Caki2 (cell line): ENCODE measurements around the gene EXD3. TPM values are rescaled to one million over a fixed set of nuclear protein-coding genes. Genes with fewer than 3 reads are reported as not detected.
A peak's percentile ranks its signal among the peaks of the same experiment; 100 is the strongest.

Experiments used
- DNase-seq: peaks from one replicate; pipeline ENCODE4 v3.0.0-alpha.2; 2015; ENCODE audit warnings: low read depth
- in situ Hi-C: cut with HindIII; loops from 2 replicates; pipeline ENCODE4 v1.10.0; 2016; ENCODE audit warnings: low sequenced_read_pairs, low pct_unique_long_range_greater_than_20kb, mixed read lengths
- total RNA-seq: library from RNA; depleted of rRNA; stranded (reverse); fragments of >200 nt; shearing (Covaris generic); gene quantifications from 2 replicates; pipeline ENCODE4 v1.2.3, GENCODE V29; 2014; ENCODE audit warnings: low replicate concordance

Gene EXD3
- total RNA-seq, 1 experiment from 2014 or later: 5.3 TPM

DNA sequence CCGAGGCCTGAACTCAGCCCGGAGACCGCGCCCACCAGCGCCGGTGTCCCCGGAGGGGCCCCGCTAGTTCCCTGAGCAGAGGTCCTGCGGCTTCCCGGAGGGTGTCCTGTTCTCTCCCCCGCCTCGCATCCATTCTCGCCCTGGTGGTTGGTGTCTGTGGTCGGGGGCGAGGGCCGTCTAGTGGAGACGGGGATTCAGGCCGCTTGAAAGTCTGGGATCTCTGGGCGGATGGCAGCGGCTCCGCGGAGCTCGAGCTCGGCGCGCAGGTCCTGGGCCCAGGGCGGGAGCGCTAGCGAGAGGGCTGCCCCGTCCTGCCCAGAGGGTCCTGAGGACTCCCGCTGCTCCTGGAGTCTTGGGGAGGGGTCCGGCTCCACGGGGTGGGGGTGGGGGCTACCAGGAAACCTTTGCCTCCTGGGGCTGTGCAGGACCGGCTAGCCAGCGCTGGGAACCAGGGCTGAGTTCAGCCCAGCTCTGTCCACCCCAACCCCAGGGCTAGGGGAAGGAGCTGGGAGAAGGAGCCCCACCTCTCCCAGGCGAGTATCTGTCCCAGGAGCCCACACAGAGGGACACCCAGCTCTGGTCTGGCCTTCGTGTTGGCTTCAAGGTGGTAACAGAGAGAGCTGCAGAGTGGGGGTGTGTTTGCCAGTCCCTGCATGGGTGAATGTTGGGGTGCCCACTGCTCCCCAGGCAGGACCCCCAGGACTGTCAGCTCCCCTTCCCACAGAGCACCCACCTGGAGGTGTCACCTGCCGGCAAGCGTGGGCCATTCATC is 141.4 kb downstream of the EXD3 start:
- DNase-seq: no peak
- in situ Hi-C loops: no loop called here

DNA sequence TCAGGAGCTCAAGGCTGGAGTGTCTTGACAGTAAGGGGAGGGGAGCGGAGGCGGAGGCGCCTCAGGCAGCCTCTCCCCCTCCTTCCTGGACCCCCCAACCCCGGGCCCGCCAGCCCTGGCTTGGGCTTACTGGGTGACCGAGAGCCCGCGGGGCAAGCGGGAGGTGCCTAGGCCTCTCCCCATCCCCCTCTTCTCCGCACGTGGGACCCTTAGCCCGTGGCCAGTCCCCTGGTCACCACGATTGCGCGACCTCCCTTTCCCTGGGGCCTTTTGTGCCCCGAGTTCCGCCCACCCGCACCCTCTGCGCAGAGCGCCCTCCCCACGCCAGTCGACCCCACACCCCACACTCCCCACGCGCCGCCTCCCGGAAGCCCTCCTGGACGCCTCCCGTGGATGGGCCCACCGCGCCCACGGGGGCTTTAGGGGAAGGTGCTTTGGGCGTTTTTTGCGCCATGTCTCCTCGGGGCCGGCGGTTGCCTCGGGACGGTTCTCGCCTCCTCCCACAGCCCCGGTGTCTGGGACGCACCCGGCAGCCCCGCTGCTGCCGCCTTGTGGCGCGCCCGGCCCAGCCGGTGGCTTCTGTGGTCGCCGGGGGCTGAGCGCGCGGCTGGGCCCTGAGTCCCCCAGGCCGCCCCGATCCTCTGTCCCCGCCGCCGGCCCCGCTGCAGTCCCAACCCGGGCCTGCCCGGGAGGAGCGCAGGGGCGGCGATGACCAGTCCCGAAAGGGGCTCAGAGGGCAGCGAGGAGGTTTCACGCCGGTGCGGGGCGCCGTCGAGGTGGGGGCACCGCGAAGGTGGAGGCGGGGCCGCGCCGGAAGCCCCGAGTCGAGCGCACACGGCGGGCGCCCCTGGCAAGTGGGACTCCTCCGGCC is 142.3 kb downstream of the EXD3 start:
- no peak for DNase-seq
- in situ Hi-C loops: no loop called here

DNA sequence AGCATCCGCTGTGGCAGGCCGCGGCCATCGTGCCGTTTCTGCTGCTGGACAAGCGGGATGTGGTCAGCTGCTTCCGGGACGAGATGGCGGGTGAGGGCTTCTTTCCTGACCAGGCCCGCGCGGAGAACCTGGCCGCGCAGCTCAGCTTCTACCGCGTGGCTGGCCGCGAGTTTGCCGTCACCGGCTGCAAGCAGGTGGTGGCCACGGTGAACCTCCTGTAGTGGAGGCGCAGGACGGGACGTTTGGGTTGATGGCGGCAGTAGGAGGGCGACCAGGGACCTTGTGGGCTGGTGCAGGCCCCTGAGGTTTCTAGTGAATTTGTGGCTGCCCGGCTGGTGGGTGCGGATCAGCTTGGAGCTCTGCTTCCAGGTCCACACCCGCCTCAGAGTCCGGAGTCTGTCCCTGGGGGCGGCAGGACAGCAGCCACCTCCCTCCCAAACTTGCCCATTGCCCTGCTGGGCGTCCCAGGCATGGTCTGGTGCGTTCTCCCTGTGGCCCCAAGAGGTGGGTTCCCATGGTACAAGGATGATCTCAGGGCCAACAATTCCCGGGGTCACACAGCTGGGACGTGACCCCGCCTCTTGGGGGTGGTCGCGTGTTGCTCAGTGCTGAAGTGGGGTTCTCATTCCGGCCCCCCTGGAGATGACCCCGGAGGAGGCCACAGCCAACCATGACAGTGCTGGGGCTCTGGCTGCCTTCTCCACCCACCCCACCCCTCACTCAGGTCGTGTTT is 143.1 kb downstream of the EXD3 start:
- in situ Hi-C loops: no loop called here
- DNase-seq: no peak

DNA sequence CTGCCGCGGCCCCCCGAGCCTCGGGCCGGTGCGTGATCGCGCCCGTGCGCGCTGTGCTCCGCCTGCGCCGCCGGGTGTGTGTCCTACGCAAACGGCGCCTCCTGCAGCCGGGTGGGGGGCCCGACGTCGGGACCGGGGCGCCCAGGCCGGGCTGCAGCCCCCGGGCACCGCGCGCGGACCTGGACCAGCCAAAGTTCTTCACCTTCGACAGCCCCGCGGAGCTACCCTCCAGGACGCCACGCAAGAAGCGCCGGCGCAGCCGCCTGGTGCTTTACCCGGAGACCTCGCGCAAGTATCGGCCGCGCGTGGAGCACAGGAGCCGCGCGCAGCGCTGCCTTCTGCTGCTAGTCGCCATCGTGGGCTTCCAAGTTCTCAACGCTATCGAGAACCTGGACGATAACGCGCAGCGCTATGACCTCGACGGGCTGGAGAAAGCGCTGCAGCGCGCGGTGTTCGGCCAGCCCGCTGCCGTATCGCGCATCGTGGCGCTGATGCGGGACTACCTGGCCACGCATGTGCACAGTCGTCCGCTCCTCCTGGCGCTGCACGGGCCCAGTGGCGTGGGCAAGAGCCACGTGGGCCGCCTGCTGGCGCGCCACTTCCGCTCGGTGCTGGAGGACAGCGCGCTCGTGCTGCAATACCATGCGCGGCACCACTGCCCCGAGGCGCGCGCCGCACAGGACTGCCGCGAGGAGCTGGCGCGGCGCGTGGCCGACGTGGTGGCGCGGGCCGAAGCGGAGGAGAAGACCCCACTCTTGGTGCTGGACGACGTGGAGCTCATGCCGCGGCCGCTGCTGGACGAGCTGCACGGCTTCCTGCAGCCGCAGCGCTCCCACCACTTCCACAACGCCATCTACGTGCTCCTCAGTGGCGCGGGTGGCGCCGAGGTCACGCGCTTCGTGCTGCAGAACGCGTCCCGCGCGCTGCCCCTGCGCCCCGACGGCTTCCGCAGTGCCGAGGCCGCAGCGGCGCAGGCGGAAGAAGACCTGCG is 143.9 kb downstream of the EXD3 start:
- no peak for DNase-seq
- in situ Hi-C loops: no loop called here

DNA sequence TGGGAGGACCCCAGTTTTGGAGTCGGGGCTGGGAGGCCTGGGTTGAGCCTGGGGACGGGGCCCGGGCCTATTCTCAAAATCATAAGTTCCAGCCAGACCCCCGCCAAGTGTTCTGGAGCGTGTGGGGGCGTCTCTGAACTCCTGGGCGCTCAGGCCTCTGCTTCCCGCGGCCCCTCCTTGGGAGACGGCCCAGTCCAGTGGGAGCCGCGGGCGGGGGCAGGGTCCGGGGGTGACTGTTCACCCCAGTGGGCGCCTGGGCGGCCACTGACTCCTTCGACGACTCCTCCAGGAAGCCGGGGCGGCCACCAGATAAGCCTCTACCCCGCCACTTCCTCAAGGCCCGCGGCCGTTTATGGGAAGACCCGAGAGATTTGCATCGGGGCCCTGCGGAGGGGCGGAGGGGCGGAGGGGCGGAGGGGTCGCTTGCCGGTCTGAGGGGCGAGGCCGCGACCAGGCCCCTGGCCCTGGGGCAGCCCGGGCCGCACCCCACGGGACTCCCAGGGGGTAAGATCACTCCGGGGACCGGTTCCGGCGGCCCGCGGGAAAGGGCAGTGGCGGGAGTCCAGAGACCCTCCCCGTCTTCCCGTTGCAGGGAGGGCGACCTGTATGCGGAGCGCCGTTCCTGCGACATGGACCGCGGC is 144.8 kb downstream of the EXD3 start:
- DNase-seq: no peak
- in situ Hi-C loops: no loop called here

DNA sequence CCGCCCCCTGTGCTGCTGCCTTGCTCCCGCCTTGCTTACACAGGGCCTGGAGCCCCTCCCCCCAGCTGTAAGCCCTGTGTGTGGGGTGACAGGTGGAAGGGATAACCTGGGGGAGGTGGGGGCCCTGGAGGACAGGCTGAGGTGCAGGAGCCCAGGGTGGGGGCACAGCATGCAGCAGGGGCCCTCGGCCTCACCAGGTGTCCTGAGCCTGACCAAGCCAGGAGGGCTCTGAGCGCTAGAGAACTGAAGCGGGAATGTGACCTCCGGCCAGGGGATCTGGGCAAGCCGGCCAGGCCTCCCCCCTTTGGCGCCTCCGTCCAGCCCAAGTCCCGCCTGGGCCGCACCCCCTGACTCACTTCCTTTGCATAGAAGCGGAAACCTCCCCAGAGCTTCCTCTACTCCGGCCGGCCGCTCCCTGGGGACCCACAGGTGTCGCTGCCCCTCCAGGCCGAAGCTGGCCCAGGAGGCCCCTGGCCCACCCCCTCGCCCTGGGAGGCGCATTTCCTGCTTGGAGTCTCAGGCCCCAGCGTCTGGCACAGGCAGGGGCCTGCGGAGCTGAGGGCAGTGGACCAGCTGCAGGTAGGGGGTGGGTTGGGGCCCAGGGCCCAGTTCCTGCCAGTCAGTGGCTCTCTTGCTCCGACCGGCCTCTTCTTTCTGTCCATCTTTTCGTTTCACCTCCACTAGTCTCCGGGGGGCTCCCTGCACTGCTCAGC is 145.5 kb downstream of the EXD3 start, which contains the start of gene TOR4A:
Gene TOR4A, plus strand, starts transcription at position 398 of the 713 bp plus-strand sequence. CDS start 964 bp downstream, outside the sequence.
- peak; percentile 83 for DNase-seq
- in situ Hi-C loops: no loop called here

DNA sequence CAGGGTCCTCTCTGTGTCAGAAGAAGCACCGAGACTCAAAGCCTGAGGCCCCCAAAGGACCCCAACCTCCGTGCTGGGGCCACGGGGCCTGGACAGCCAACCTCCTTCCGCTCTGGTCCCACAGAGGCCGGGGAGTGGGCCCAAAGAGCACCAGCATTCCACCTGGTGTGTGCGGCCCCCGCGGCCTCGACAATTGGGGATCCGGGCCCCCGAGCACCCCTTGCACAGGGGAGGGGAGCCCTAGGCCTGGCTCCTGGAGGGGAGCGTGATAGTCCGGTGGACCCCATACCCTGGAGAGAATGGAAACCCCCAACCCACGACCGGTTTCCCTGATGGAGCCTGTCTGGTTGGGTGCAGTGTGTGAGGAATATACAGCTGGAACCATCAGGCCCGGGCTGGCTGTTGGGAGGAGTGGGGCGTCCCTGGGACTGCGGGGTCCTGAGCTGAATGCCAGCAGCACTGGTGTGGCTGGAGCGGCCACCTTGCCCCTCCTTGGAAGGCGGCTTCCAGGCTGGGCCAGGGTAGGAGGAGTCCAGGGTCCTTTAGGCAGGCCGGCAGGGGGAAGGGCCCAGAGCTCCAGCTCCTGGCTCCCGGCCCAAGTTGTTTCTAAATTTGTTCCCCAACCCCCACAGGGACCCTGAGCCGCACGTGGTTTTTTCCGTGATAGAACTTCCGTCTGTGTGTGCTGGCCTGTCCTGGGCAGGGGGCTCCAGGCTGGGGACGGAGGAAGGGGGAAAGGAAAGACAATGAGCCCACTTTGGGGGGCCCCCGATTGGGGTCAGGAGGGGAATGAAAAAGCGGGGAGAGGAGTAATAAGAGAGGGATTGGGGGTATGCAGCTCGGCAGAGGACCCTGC is 146.3 kb downstream of the EXD3 start:
- DNase-seq: no peak
- in situ Hi-C loops: no loop called here

DNA sequence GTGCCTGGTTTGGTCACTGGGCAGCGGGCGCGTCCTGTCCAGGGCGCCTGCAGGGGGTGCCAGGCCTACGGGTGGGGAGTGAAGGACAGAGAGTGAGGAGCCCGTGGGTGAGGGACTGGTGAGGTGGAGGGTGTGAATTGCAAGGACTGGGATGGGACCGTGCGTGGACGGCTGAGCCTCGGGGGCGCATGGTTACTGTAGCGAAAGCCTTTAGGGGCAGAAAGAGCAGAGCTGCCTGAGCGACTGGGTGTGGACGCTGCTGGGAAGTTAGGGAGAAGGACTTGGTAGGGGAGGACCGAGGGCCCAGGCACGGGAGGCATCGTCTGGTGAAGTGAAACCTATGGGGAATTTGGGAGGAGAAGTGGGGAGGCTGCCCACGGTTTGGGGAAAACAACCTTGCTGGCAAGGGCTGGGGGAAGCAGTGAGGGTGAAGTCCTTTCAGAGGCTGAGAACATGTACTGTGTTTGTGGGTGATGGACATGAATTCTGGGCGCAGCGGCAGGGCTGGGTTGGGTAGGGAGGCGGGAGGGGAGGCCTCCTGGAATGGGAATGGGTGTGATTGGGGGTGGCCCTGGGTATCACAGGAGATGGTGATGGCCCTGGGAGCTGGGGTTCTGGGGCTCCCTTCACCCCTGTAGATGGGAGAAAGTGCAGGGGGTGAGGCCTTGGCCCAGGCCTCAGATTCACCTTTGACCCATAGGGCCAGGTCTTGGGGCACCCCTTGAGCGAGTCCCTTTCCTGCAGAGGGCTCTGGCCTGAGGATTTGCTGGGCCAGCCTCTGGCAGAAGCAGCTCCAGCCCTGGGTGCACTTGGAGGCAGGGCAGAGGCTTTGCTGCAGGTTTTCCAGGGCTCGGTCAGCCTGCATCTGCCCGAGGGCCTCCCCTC is 147.1 kb downstream of the EXD3 start:
- in situ Hi-C loops: no loop called here
- DNase-seq: no peak

DNA sequence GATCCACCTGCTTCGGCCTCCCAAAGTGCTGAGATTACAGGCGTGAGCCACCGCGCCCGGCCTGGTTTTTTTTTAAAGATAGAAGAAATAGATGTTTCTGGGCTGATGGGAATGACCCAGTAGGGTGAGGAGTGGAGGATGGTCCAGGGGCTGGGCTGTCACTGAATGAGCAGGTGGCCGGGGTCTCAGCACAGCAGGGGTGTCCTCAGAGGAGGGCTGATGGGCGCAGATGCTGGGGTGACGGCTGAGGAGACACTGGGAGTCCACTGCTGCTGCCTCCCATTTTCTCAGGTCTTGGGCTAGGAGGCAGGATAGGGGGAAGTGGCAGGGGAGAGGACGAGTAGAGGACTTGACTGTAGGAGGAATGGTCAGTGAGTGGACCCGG is 147.8 kb downstream of the EXD3 start:
- no peak for DNase-seq
- in situ Hi-C loops: no loop called here

DNA sequence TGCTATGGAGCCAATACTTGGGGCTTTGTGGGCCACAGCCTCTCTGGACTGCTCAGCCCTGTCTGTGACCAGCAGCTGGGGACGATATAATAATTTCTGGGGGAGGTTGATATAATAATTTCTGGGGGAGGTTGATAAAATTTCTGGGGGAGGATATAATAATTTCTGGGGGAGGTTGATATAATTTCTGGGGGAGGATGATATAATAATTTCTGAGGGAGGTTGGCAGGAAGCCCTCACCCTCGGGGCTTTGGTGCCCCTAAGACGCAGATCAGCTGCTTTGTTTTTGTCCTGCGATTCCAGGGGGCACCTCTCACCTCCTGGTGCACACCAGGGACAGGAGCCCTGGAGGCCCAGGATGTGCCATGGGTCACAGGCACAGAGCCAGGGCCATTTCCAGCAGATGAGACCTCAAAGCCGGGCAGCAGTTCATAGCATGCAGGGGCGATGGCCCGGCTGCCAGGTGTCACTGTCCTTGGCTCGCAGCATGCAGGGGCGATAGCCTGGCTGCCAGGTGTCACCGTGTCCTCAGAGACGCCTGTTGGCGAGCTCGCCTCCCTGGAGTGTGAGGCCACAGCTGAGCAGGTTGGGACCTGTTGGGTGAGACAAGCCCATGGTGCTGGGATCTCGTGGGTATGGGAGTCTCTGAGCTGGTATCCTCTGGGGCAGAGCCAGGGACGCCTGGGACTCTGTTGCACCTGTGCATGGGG is 149.2 kb downstream of the EXD3 start:
- in situ Hi-C loops: no loop called here
- no peak for DNase-seq

DNA sequence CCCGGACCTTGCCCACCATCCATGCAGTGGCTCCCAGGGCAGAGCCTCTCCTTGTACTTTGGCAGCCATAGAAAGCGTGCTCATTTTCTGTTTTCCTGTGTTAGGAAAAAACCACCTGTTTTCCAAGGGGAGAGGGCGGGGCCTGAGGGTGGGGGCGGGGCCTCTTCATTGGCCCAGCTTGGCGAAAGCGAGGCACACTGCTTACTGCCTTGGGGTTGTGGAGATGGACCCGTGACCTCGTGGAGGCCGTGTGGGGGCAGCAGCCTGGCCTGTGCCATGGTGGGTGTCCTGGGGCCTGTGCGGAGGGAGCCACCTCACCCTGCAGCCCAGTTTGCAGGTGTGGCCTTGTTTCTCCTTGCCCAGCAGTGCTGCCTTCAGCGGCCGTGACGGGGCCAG is 149.9 kb downstream of the EXD3 start:
- DNase-seq: no peak
- in situ Hi-C loops: no loop called here

DNA sequence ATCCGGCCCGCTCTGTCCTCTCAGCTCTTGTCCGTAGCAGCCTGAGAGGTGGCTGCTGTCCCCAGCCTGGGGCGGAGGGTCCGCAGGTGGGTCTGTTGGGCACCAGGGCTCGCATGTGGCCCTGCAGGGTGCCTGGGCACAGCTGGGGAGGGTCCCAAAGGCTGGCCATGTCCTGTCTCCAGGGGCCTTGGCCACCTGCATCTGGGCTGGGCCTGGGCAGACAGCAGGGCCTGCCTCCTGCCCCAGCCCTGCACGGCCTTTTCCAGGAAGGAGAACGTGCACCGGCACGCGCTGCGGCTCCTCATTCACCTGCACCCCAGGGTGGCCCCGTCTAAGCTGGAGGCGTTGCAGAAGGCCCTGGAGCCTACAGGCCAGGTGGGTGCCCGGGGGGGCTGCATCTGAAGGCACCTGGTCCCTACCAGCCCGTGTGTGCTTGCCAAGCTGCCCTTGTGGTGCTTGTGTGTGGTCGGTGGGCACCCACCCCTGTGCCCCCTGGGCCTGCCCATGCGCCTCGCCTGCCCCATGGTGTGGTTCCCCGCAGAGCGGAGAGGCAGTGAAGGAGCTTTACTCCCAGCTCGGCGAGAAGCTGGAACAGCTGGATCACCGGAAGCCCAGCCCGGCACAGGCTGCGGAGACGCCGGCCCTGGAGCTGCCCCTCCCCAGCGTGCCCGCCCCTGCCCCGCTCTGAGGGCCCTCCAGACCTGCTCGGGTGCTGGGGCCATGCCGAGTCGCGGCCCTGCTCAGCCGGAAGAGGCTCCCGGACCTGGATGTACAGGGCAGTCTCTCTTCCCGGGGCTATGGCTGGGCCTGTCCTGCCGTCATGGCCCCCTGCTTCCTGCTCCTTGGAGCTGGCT is 150.5 kb downstream of the EXD3 start:
- DNase-seq: no peak
- in situ Hi-C loops: no loop called here

DNA sequence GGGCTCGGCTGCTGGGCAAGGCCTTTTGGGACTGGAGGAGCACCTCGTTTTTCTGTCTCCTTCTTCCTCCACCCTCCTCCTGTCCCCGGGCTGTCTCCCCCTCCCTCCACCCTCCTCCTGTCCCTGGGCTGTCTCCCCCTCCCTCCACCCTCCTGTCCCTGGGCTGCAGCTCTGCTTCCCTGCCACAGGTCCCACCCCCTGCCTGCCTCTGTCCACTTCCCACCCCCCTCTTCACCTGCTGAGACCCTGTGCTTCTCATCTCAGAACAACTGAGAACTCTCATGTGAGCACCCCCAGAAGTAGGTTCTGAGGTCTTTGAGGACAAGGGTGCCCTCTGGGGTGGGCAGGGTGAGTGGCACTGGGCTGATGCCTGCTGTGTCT is 151.3 kb downstream of the EXD3 start:
- in situ Hi-C loops: no loop called here
- DNase-seq: no peak
